Measurements from ENCODE around the gene ABCF1.
"Not testable (repeated sequence)": the region's sequence is repeated elsewhere in the genome, so short reads cannot be mapped to it uniquely, and the experiment has no call there.

- TF ChIP-seq, protein P1, sequence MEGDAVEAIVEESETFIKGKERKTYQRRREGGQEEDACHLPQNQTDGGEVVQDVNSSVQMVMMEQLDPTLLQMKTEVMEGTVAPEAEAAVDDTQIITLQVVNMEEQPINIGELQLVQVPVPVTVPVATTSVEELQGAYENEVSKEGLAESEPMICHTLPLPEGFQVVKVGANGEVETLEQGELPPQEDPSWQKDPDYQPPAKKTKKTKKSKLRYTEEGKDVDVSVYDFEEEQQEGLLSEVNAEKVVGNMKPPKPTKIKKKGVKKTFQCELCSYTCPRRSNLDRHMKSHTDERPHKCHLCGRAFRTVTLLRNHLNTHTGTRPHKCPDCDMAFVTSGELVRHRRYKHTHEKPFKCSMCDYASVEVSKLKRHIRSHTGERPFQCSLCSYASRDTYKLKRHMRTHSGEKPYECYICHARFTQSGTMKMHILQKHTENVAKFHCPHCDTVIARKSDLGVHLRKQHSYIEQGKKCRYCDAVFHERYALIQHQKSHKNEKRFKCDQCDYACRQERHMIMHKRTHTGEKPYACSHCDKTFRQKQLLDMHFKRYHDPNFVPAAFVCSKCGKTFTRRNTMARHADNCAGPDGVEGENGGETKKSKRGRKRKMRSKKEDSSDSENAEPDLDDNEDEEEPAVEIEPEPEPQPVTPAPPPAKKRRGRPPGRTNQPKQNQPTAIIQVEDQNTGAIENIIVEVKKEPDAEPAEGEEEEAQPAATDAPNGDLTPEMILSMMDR (IDR thresholded peaks at IDR 0.05; ENCODE audit: low read length) = not testable (repeated sequence)
- TF ChIP-seq EZH2phosphoT487 (IDR thresholded peaks at IDR 0.05; ENCODE audit: low read length); EZH2 (optimal IDR thresholded peaks at IDR 0.05; ENCODE audit: low read depth, low read length): not testable (repeated sequence)
These were observed 44.8 kb upstream of the ABCF1 start for GRCh38 chr6:30526444-30526843.

Data from MM.1S (cell line).